ENCODE data around the gene COPS7A. TPM values are rescaled to one million over a fixed set of nuclear protein-coding genes. Genes with fewer than 3 reads are reported as not detected.
A peak's percentile ranks its signal among the peaks of the same experiment; 100 is the strongest.
"Not testable (repeated sequence)": the region's sequence is repeated elsewhere in the genome, so short reads cannot be mapped to it uniquely, and the experiment has no call there.

The COPS7A gene
- total RNA-seq, 3 donors from 2014 or later: 32.8 to 47.2 (median 39.2) TPM

- Histone ChIP-seq H3K4me1 (ENCODE audit: low read depth) (no peaks in the 10 kb centered on the region), H3K36me3 (ENCODE audit: low read depth) (peaks cover 7% of the 10 kb centered on the region), H3K9me3 (no peaks in the 10 kb centered on the region), H3K4me3 (no peak overlapping the region)
- no peak for TF ChIP-seq CTCF (IDR thresholded peaks at IDR 0.05)
- ATAC-seq (no peak), DNase-seq (no peak)
- intact Hi-C loops (cut with DNase I, micrococcal nuclease): no loop called here
Measured at GRCh38 chr12:6729186-6729585, 5.3 kb downstream of the COPS7A start.

- TF ChIP-seq CTCF (IDR thresholded peaks at IDR 0.05): no peak
- no peak for DNase-seq
- no peak for ATAC-seq
- H3K9me3 ChIP-seq: no peaks in the 10 kb centered on the region
- no peaks in the 10 kb centered on the region for H3K4me1 ChIP-seq (ENCODE audit: low read depth)
- peaks cover 7% of the 10 kb centered on the region for H3K36me3 ChIP-seq (ENCODE audit: low read depth)
- no peak overlapping the region for H3K4me3 ChIP-seq
- intact Hi-C loops (cut with DNase I, micrococcal nuclease): loop anchor here in 1 of 2 donors (10.0 kb wide), 1 partner anchor 95 kb away; the partner anchor contains the start of genes GPR162 and P3H3
Measured at GRCh38 chr12:6730169-6730568, 6.3 kb downstream of the COPS7A start.

GRCh38 chr12:6734506-6735387 lies 10.9 kb downstream of the COPS7A start:
- ATAC-seq: peak; percentile 66
- Histone ChIP-seq H3K36me3 (ENCODE audit: low read depth) (peaks cover 7% of the 10 kb centered on the region), H3K4me3 (no peak overlapping the region), H3K4me1 (ENCODE audit: low read depth) (no peaks in the 10 kb centered on the region), H3K9me3 (no peaks in the 10 kb centered on the region)
- intact Hi-C loops (cut with DNase I, micrococcal nuclease): loop anchor here in 1 of 2 donors (10.0 kb wide), 1 partner anchor 90 kb away; the partner anchor contains the start of genes GPR162 and P3H3
- no peak for DNase-seq
- TF ChIP-seq CTCF (IDR thresholded peaks at IDR 0.05): no peak

- Histone ChIP-seq H3K9me3 (no peaks in the 10 kb centered on the region), H3K36me3 (ENCODE audit: low read depth) (peaks cover 4% of the 10 kb centered on the region), H3K4me1 (ENCODE audit: low read depth) (no peaks in the 10 kb centered on the region), H3K4me3 (no peak overlapping the region)
- peak; percentile 32 for TF ChIP-seq CTCF (IDR thresholded peaks at IDR 0.05)
- peak; percentile 92 for ATAC-seq
- peak in 2 of 3 donors; percentile 72 to 82 for DNase-seq
- intact Hi-C loops (cut with DNase I, micrococcal nuclease): loop anchor here in 1 of 2 donors (10.0 kb wide), 1 partner anchor 89 kb away; the partner anchor contains the start of genes GPR162 and P3H3
Measured at GRCh38 chr12:6735448-6736191, 11.8 kb downstream of the COPS7A start.

DNA sequence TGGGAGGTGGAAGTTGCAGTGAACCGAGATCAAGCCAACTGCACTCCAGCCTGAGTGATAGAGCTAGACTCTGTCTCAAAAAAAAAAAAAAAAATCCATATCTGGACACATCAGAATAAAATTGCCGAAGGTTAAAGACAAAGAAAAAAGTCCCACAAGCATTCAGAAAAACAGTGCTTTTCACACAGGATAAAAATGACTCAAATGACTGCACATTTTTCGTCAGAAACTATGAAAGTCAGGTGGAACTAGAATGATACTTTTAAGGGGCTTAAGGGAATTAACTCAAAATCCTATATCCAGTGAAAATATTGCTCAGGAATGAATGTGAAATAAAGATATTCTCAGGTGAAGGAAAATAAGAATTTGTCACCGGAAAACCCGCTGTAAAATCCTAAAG lies 12.9 kb downstream of the COPS7A start:
- Histone ChIP-seq H3K4me1 (ENCODE audit: low read depth) (no peaks in the 10 kb centered on the region), H3K4me3 (no peak overlapping the region), H3K36me3 (ENCODE audit: low read depth) (no peaks in the 10 kb centered on the region), H3K9me3 (no peaks in the 10 kb centered on the region)
- no peak for TF ChIP-seq CTCF (IDR thresholded peaks at IDR 0.05)
- DNase-seq: no peak
- no peak for ATAC-seq
- intact Hi-C loops (cut with DNase I, micrococcal nuclease): loop anchor here in 1 of 2 donors (10.0 kb wide), 1 partner anchor 88 kb away; the partner anchor contains the start of genes GPR162 and P3H3

GRCh38 chr12:6742080-6742479 lies 18.2 kb downstream of the COPS7A start:
- H3K4me1 ChIP-seq (ENCODE audit: low read depth); H3K9me3 ChIP-seq; H3K4me3 ChIP-seq; ATAC-seq; DNase-seq; intact Hi-C loops (cut with DNase I, micrococcal nuclease); H3K36me3 ChIP-seq (ENCODE audit: low read depth): not testable (repeated sequence)
